NCI-H446 (cell line): ENCODE data around the gene MPPED2.

ENCODE experiments used
- DNase-seq, 2 experiments: peaks; one replicate each; lab custom pipeline; 2025; lab: John Stamatoyannopoulos, UW

Gene MPPED2

DNA sequence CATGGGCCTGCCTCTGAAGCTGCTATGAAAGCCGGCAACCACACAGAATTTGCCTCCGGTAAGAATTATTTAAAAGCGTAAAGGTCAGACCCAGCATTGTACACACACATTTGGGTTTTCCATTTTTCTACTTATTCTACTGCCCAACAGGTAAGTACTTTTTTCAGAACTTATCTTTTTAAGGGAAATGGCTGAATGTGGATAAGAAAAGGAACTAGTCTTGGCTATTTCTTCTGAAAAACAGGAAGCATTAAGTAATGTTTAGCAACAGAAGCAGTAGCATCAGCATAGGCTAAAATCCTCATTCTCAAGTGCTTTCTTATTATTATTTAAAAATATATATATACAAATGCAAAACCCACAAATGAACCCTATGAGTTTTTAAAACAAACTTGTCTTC is 103.1 kb downstream of the MPPED2 start:
- no peak for DNase-seq

GRCh38 chr11:30481796-30482195 is 104.4 kb downstream of the MPPED2 start:
- DNase-seq, result no peak

GRCh38 chr11:30481330-30481729 is 104.8 kb downstream of the MPPED2 start:
- no peak for DNase-seq

GRCh38 chr11:30479899-30480298 is 106.3 kb downstream of the MPPED2 start:
- DNase-seq, result no peak

GRCh38 chr11:30478923-30479322 is 107.2 kb downstream of the MPPED2 start:
- DNase-seq, result no peak

GRCh38 chr11:30477061-30477460 is 109.1 kb downstream of the MPPED2 start:
- no peak for DNase-seq

- no peak for DNase-seq
Observed at GRCh38 chr11:30474151-30474954, 111.8 kb downstream of the MPPED2 start.

- DNase-seq, result no peak
Observed at GRCh38 chr11:30471244-30471643, 114.9 kb downstream of the MPPED2 start.

GRCh38 chr11:30468881-30469280 is 117.3 kb downstream of the MPPED2 start:
- DNase-seq, result no peak

DNA sequence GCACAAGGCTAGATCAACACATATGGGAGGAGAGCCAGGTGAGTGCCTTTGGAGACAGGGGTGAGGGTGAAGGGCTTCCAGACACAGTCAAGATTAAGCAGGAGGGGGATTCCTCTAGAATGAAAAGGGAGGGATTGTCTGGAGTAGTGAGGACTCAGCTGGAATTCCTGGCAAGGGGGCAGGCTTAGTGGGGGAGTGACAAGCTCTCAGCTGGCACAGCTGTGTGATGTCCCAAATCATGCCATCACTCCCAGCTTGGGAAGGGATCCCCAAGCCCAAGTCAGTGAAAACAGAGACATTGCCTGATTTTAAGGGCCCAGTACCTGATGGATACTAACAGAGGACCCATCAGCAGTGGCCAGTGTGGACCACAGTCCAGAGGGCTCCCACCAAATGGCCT is 119.0 kb downstream of the MPPED2 start:
- DNase-seq, result no peak

- no peak for DNase-seq
Observed at GRCh38 chr11:30465623-30466022, 120.5 kb downstream of the MPPED2 start.

- no peak for DNase-seq
Observed at GRCh38 chr11:30465192-30465591, 121.0 kb downstream of the MPPED2 start.

GRCh38 chr11:30463266-30463665 is 122.9 kb downstream of the MPPED2 start:
- no peak for DNase-seq

- DNase-seq, result no peak
Observed at GRCh38 chr11:30462421-30462820, 123.7 kb downstream of the MPPED2 start.

GRCh38 chr11:30459821-30460220 is 126.3 kb downstream of the MPPED2 start:
- no peak for DNase-seq

GRCh38 chr11:30459306-30459705 is 126.8 kb downstream of the MPPED2 start:
- DNase-seq, result no peak

- DNase-seq, result no peak
Observed at GRCh38 chr11:30458541-30458940, 127.6 kb downstream of the MPPED2 start.

- DNase-seq, result no peak
Observed at GRCh38 chr11:30457087-30457486, 129.1 kb downstream of the MPPED2 start.

DNA sequence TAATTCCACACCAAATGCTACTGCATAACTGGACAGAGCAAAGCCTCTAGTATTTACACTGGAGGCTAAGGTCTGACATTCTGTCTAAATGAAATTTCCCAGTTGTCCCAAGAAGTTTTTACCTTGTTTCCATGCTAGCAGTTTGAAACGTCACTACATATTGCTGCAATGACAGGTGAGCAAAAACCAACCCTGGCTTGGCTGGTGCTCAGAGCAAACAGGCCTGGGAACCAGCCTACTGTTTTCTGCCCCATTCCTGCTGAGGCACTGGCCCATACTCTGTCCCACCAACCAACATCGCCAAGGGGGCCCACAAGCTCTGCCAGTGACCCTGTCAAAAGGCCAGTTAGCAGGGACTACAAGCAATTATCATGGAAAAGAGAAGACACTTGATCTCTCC is 131.1 kb downstream of the MPPED2 start:
- DNase-seq, result no peak

DNA sequence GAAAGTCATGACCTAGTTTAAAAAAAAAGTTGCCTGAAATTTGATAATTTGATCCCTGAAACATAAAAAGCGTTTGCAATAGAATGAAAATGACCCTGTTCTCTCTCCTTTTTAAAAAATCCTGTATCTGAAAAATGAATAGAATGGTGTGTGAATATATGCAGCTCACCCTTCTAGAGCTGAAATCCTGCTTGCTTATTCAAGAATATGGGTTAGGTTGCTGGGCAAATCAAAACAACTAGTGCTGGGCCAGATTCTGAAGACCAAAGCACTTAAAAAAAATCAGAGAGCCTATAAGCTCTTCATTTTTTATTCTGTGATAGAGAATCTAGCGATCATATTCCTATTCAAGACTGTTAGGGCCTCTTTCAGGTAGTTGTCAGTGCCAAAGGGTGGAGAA is 131.6 kb downstream of the MPPED2 start:
- no peak for DNase-seq

DNA sequence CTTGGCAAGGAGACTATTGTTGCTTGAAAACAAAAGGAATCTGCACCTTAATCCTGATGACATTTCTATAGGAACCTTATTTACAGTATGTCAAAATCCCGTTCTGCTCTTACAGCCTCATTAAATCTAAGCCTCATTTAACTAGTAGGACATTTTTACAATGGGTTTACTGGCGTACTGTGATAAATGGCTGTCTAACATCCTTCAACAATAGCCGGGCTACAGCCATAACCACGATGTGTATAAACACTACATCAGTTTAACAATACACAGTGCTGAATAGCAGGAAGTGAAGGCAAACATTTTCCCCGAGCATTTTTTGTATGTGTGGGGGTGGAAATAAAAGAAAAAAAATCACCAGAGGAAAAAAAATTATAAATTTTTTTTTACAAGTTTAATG is 132.0 kb downstream of the MPPED2 start:
- DNase-seq, result no peak

- DNase-seq, result no peak
Observed at GRCh38 chr11:30453705-30454104, 132.4 kb downstream of the MPPED2 start.

DNA sequence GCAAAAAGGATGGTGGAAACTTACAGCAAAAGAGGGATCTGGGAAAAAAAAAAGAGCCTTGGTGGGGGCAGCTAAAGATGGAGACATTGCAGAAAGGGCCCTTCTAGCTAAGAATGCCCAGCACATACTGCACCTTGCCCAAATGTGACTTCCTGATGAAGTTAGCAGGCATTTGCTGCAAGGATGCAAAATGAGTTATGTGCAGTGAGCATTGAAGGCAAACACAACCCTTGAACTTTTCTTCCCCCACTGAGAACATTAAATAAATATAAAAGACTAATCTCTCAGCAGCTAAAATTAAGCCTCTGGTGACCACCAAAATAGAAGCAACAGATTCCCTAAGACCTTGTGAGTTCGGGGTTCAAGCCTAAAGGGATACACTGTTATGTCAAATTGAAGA is 133.3 kb downstream of the MPPED2 start:
- no peak for DNase-seq

DNA sequence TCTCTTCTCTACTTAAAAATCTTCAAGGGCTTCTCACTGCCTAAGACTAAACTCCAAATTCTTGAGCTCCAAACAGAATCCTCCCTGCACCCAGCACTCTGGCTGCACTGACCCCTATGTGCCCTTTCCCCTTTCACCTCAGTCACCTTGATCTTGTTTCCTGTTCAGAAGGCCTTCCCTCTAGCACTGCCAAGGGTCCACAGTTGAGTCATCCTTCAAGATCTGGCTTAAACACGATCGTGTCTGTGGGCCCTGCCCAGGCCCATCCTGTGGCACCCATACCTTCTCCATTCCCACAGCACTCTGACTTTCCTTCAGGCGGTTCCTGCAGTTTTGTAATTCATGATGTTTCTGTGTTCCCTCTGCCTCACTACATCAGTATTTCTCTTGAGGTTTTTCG is 134.0 kb downstream of the MPPED2 start:
- DNase-seq, result no peak
